HS-27A (cell line): Measurements from ENCODE around the gene ITPRIP.

Experiments used
- DNase-seq: peaks from one replicate; pipeline ENCODE4 v3.0.0-alpha.2; 2012; ENCODE audit warnings: low read depth, missing footprints

ITPRIP gene

DNA sequence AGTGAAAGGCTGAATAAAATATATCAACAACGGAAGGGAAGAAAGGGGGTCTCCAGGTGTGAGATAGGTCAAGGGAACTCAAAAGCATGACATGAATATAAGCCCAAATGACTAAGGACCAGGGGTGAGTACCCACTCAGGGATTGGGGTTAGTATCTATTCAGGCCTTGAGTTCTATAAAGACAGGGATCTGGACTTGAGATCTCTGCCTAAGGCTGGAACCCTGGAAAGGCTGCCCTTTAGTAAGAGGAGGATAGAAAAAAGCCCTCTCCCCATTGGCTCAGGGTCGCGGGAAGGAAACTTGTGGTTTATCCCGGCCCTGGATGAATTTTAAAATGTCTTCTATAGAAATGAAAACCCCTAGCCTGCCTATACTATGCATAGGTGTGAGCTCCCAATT is 2.4 kb upstream of the ITPRIP start:
- no peak for DNase-seq

DNA sequence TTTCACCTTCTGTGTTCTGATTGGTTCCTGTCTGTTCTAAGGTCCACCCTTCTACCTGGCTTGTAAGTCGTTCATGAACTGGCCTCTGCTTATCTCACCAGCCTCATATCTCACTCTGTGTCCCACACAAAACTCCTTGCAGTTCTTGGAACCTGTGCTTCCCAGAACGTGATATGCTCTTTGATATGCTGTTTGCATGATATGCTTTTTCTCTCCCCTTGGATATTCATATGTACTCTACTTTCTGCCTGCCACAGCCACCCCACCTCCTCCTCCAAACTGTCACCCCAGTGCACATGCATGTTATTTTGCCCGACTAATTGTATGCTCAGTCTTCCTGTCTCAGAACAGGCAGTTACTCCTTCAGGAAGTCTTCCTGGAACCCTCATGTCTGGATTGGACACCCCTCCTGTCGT is 1.9 kb upstream of the ITPRIP start:
- no peak for DNase-seq

DNA sequence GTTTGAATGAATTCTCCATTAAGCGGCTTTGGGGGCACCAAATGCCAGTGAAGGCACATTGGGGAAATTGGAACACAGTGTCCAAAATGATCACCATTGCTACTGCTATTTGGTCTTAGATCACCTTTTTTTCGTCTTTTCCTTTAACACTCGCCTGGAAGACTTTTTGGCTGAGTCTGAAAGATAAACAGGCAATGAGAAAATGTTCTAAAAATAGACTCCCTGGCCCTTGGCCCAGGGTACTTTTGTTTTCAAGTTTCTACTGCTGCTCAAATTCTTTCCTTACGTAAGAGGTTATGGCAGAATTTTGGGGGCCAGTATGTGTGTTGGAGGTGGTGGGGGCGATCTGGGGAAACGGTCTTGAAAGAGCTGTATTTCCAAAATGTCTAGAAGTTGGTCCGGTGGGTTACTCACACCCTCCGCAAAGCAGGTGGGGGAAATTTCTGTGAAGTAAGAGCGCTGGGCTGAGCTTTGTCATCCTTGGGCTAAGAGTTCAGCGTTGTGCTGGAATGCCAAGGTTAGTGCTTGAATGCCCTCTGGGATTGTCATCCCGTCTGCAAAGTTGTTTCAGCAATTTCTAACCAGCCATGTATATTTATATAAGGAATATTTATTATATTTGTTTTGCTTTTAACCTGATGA is 1.3 kb upstream of the ITPRIP start:
- no peak for DNase-seq

DNA sequence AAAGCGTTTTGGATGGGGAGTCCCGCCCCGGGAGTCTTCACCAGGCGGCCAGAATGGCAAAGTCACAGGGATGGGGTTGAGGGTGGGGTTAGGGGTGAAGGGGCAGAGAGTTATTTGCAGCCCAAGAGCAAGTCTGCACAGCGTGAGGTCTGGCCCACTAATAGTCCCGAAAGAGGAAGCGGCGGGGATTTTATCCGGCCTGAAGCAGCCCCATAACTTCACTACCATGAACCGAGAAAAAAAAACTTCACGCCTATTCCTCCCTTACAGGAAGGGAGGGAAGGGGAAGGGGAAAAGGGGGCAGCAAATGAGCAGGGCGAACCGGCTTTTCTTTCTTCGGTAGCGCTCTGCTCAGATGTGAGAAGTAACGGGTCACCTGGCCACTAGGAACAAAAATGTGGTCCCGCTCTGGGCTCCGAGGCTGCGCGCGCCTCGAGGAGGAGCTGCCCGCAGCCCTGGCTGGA is 712 bp downstream of the ITPRIP start:
- DNase-seq = no peak

DNA sequence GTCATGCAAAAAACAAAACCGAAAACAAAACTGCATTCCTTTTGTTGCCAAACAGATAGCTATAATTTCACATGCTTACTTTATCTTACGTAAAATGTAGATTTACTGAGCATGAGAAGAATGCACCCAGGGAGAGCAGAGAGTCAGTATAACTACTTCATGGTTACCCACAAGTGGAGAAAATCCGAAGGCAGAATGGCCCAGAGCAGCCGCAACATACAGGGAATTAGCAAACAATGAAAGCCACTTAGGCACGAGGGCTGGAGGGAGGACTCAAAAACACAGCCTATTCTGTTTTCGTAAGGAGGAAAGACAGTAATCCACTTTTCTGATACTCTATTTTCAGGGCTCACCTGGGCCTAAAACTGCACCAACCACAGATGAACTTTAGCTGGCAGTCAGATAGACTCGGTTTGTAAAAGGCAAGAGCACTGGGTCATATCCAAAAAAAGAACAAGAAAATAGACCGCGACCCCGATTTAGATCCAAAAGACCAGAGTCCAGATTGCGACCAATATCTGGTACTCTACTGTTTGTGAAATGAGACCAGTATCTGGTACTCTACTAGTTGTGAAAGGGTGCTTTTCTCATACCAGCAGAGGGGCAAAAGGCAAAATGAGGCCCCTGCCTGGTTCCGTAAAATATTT is 1.3 kb downstream of the ITPRIP start:
- DNase-seq = no peak

DNA sequence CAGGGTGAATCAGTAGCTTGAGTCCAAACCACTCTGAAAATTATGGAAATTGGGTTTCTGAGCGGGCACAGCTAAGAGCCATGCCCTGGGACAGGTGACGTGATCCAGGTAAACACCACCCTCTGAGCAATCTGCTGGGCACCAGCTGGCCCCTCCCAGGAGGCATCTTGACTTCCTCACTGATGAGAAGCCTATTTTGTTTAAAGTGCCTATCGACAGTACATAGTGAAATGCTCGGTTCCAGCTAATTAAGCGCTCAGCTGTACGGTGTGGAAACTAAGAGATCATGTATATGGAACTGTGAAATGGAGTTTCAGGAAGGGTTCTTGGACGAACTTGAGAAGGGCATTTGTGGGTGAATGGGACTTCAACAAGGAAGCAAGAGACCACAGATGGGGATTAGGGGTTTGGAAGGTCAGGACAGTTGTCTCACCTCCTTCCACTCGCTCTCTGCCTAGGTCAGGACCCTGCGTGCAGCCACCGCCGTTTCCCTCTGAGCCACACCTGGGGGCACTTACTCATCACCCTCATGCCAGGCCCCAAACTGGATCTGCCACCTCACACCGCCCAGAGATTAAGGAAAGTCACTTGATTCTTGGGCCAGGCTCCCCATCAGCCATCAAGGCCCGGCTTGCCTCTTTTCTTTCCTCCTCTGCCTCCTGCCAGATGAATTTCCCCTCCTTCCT is 3.2 kb downstream of the ITPRIP start:
- no peak for DNase-seq

DNA sequence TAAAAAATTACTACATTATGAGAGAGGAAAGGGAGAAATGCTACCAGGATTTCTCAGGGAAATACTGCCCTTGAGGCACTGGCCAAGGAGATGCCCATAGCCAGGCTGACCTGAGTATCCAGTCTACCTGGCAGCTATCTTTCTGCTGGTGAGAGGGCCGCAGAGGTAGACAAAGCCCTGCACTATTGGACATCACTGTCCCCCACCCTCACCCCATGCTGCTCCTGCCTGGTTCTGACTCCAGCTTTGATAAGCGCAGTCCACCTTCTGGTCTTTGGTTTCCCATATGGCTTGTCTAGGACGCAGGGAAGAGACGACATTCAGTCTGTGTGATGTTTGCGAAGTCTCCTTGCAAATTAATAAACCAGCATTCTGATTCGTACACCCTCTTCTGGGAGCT is 3.7 kb downstream of the ITPRIP start:
- DNase-seq = no peak

DNA sequence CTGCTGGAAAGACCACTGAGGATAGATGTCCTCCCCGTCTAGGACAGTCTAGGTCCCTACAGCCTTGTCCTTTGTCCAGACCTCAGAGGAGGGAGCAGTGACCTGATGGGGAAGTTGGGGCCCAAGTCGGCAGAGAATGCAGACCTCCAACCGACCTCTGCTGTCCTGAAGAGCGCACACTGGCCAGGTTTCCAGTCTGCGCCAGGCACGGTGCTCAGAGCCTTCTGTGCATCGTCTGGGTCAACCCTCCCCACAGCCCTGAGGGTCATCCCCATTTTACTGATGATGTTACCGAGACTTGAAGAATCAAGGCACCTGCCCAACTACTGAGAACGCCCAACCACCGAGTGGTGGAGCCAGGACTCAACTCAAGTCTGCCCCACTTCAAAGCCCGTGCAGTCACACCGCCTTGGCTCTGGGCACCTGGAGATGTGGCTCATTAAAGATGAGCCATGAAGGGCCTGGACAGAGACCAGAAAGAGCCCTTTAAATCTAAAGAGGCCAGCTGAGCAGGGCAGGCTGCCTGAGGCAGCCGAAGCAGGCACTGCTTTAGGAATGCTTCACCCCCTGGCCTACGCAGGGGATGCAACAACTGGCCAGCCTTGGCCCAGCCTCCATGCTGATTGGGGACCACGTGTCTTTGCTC is 4.4 kb downstream of the ITPRIP start:
- no peak for DNase-seq

DNA sequence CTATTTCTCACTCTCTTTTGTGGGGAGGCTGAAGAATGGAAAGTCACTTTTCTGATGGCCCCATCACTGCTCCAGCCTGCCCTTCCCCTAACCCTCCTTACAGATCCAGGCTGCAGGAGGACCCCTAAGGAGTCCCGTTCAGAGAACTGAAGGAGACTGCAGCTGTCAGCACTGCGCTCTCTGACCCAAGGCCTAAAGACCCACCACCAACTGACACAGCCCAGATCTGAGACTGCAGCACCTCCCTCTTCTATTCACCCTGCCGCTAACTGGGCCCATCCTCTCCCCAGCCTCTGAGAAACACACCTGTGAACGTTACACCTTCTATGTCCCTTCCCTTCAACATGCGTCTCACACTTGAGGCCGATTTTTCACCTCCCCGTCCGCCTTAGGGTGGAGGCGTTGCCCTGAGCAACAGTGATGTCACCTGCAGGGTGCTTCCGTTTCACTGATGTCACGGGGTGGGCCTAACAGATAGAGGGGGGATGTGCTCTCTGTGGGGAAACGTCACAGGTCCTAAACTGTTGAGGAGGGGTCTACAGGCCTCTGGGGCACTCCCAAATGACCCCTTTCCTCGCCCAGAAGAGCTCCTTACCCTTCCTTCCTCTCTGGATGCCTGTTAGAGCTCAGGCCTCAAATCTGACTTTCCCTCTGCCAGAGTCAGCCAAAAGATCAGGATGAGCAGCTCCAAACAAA is 5.1 kb downstream of the ITPRIP start:
- DNase-seq = no peak

DNA sequence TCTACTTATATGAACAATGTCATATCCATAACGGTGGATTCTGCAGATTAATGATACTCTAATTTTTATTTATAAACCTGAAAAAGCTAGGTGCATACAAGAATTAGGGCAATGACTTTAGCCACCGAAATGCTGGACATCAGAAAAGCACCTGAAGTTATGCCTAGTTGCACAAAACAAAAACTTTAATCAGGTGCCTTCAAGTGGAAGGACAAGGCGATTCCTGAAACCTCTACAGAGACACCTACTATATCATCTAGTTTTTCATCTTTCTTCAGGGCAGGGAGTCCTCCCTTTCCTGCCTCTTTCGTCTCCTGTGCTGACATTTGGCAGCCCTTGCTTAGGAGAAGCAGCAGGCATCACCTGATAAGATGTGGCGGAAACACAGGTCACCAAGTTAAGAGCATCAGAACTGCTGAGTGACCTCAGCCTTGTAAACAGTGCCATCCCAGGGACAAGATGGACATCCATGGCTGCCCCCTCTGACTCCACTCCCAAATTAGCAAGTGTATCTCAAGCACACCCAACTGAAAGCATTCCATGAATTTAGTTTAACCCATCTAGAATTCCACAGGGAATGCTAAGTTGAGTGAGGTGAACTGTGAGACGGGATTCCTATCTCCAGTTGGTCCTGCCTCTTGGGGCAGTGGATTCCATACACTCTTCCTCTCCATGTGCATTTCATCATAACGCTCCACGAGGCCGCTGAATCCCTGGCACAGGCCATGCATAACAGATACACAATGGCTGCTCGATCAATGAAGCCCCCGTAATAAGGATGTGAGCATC is 5.8 kb downstream of the ITPRIP start:
- DNase-seq = no peak

DNA sequence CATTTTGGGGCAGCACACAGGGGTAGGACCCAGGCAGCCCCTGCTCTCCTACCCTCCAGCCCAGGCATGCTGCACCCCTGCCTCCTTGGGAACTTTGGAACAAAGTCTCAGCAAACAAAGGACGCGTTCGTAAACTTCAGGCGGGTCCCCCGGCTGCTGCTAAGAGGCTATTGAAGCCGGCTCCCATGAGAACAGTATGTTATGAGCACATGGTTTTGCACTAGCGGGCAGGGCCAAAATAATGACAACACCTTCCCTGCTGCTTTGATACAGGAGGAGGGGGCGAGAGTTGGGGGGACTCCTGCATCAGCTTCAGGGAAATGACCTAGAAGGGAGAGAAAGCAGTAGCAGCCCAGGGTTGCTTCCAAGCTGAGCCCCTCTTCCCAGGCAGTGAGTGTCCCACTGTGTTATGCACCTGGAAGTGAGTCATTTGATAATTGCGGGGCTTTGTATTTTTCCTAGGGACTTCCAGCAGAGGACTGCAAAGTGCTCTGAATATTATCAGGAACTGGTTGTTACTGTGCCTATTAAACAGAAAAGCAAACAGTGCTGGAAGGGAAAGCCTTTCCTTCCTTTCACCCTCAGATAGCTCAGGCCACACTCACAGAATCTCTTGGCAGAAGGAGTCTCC is 6.9 kb downstream of the ITPRIP start:
- DNase-seq = no peak

DNA sequence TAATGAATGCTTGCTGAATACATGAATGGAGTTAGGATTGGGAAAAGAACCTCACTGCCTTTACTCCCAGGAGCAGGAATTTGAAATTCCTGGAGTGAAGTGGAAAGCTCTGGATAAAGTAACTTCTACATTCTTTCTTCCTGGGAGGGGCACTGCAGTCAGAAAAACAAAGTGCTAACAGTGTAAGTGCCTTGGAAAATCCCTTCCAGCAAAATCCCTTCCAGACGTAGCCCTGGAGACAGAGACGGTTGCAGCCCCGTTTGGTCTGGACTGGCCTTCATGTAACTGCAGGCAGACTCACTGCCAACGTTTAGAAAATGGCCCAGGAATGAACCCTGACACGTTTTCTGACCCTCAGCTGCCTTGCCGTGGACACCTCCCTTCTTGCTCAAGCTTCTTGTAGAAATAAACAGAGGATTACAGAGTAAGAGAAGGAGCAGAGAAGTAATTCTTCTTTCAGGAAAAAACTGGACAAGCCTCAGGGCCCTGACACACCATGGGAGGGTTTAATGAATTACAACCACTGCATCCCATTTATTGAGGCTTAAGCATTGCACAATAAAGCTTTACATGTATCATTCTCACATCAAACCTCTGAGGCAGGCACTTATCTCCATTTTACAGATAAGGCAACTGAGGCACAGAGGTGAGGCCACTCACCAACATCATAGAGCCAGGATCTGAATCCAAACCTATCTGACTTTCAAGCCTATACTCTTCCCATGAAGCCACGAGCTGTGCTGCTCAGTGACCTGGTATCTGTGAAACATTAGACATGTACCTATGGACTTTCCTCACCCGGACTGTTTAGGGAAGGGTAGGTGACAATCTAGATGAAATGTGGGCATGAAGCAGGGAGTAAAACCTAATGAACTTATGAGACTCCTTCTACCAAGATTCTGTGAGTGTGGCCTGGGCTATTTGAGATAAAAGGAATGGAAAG is 7.8 kb downstream of the ITPRIP start:
- DNase-seq = no peak

DNA sequence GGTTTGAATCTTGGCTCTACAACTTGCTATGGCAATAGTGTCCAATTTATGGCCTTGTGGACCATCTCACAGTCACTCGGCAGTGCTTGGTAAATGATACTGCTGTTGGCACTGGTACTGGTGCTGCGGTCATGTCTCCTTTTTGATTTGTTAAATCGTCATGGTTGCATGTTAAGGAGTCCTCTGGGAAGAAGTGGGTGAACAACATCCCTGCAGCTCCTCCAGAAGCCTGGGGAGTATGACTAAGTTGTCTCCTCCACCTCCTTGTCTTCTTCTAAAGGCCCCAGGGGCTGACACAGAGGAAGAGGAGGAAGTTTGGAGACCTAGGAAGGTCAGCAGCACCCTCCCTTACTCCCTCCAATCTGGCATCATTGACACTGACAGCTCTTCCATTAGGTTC is 8.5 kb downstream of the ITPRIP start:
- no peak for DNase-seq

DNA sequence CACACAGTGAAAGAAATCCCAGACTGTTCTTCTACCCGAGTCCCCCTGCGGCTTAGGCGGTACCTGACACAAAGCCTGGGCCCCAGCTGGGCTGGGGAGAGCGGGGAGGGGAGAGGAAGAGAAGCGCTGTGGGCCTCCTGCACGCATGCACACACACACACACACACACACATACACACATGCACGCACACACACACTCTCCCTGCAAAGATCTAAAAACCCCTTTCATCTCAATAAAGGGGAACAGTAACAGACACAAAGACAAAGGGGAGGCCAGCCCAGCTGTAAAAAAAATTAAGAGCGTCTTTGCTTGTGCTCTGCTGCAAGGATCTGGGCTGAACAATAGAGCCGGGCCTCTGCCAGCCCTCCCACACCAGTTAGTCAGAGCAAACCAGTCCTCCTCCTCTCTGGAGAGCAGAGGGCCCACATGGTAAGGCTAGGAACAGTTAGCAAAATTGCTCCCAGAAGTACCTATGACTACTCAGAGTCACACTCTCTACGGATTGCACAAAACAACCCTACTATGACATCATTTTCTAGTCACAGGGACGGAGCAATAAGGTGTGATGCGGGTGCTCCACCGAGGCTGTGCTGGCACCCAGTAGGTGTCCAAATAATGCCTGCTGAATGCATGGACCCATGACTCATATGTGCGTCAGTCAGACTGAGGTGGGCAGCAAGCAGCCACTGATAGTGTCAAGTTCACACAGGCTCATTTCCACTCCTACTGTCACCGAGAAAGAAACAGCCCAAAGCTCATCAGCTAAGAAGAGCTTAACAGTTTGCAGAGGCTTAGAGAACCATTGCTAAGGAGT is 9.2 kb downstream of the ITPRIP start:
- peak; percentile 59 for DNase-seq

DNA sequence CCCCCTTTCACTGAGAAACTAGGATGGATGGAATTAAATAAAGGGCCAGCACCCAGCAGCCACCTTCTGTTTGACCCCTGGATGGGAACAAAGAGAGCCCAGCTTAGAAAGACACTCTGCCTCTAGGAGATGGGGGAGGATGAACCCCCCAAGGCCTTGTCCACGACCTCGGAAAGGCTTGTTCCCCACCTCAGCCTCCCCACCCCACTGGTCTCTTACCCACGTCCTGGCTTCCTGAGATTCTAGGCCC is 9.7 kb downstream of the ITPRIP start:
- no peak for DNase-seq

DNA sequence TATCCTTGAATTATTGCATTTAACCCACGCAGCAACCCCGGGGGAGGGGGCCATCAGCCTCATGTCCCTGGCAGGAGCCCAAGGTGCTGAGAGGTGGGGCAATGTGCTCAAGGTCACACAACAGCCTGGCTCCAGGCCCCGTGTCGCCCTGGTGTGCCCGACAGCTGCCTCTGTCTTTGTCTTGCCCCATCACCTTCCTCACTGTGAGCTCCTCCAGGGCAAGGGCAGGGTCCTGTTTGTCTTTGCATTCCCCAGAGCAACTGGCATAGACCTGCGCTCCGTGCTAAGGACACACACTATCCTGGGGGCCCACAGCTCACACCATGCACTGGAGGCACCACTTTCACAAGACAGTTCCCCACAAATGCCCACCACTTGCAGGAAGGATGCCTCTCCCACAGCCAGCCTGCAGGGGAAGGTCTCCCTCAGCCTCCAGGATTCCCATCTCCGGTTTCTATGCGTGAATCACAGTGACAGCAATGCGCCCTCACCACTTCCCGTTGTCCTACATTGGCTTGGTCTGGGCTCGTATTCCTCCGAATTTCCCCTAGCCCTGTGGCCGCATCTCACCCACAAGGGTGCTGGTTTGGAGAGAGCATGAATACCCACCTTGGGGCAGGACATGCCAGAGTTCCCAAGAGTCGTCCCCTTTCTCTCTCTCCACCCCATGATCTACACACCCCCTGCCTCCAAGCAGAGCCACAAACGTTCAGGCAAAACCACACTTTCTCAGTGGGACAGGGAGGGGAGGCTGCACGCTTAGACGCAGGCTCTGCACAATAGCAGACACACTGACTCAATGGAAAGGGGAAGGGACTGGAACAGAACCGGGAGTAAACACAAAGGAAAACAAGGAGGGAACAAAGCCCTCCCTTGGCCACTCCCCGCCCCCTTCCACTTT is 10.3 kb downstream of the ITPRIP start:
- DNase-seq = no peak

DNA sequence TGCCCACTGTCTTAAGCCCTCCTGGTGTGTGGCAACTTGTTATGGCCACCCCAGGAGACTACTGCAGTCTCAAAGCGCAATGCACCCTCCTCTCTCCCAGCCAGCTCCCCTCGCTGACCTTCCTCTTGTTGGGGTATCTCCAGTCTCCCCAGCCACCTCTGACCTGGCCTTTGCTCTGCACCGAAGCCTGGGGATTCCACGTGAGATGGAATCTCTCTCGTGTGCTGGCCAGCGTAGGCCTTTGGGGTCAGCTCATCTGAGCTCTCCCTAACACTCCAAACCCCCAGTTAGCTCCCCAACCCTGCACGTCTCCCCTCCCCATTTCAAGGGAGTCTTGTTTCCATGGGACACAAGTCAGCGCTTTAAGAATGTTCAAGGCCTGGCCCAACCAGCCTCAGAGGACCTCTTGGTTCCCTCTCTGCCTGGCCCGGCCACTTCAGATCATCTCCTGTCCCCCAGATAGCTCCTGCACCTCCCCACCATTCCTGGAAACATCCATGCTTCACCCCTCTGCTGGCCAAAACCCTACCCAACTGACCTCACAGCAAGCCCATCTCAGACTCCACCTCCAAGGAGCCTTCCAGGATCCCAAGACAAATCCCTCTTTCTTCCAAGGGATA is 11.2 kb downstream of the ITPRIP start:
- no peak for DNase-seq
